ENCODE measurements around the gene BMP6. TPM values are rescaled to one million over a fixed set of nuclear protein-coding genes. Genes with fewer than 3 reads are reported as not detected.

Gene BMP6
- total and polyA plus RNA-seq, 2 of the 8 experiments (the other 6 are each of a cell fraction or from before 2014, with no cell fraction given) = 2.0 to 2.1 TPM

DNA sequence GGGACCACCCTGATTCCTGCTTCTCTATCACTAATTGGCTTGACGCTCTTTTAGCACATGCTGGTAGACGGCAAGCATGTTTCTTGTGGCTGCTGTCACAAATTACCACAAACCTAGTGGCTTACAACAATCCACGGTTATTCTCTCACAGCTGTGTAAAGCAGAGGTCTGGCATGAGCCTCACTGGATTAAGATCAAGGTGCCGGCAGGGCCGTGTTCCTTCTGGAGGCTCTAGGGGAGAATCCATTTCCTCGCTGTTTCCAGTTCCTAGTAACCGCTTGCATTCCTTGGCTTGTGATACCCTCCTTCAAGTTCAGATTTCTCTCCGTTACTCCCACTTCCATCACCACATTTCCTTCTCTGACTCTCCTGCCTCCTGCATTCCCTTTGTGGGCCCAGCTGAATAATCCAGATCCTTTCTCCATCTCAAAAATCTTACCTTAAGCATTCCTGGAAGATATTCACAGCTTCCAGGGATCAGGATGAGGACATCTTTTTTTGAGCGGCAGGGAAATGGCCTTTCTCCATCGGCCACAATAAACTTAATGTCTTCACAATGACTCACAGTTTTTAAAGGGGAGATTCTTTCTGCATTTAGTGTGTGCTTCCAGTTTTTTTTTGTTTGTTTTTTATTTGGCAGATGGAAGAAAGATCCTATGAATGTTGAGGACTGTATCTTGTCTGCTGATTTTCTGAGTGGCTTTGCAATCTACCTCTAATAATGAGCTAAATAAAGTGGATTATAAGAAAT is 39.9 kb downstream of the BMP6 start (continued):
- TF ChIP-seq KDM1A (IDR thresholded peaks at IDR 0.05; ENCODE audit: borderline replicate concordance, low read length) (no peak), BACH1 (IDR thresholded peaks at IDR 0.05; ENCODE audit: low read length) (no peak), GTF2F1 (IDR thresholded peaks at IDR 0.05; ENCODE audit: borderline replicate concordance, low read depth, low read length) (no peak), TCF12 (IDR thresholded peaks at IDR 0.05; ENCODE audit: low read depth, low read length) (no peak), NANOG (IDR thresholded peaks at IDR 0.05; ENCODE audit: insufficient read depth, low read depth, low read length, poor library complexity, severe bottlenecking) (no peak), HDAC2 (IDR thresholded peaks at IDR 0.05; ENCODE audit: borderline replicate concordance in 1 of 2, low read depth in 2 of 2, low read length in 2 of 2) (no peak)

Data from H1 (cell line).